ENCODE measurements around the gene RPS28. TPM values are rescaled to one million over a fixed set of nuclear protein-coding genes. Genes with fewer than 3 reads are reported as not detected.
"Not testable (repeated sequence)": the region's sequence is repeated elsewhere in the genome, so short reads cannot be mapped to it uniquely, and the experiment has no call there.

The RPS28 gene
- polyA plus RNA-seq, 1 donor (not counting 4 experiments of a cell fraction or from before 2014, with no cell fraction given) = 960 TPM

GRCh38 chr19:8310342-8311055 is 10.8 kb upstream of the RPS28 start:
- DNase-seq (ENCODE audit: low read depth, low spot score) (no peak), FAIRE-seq (no peak)
- no peak overlapping the region for H3K9ac ChIP-seq (ENCODE audit: control insufficient read depth, extremely low read depth, insufficient read depth, low read length)
- no peaks in the 10 kb centered on the region for H3K9me3 ChIP-seq (ENCODE audit: control insufficient read depth, low read depth, low read length)
- H3K4me1 ChIP-seq (ENCODE audit: control insufficient read depth, extremely low read depth, insufficient read depth, low read length) = peaks cover 23% of the 10 kb centered on the region
- H3K4me2 ChIP-seq (ENCODE audit: control insufficient read depth, extremely low read depth, insufficient read depth, low read depth, low read length) = no peak overlapping the region
- dilution Hi-C loops (cut with MboI; ENCODE audit: extremely low pct_ligation_motif_present, low sequenced_read_pairs) = no loop called here
- H3K79me2 ChIP-seq (ENCODE audit: control insufficient read depth, insufficient read depth, low read length) = no peaks in the 10 kb centered on the region
- peaks cover 12 to 28% of the 10 kb centered on the region in 2 experiments for H3K36me3 ChIP-seq (ENCODE audit: control insufficient read depth in 2 of 2, extremely low read depth in 1 of 2, insufficient read depth in 2 of 2, low read length in 2 of 2)
- TF ChIP-seq CTCF (optimal IDR thresholded peaks at IDR 0.05 in 1 of 3, IDR thresholded peaks at IDR 0.05 in 1 of 3, conservative IDR thresholded peaks at IDR 0.05 in 1 of 3; ENCODE audit: extremely low read depth in 1 of 3, insufficient read depth in 2 of 3, low read length in 3 of 3) (no peak), EZH2 (IDR thresholded peaks at IDR 0.05; ENCODE audit: low read length) (no peak)
- no peak overlapping the region for H3K27ac ChIP-seq (ENCODE audit: control insufficient read depth, insufficient read depth, low read length)
- H4K20me1 ChIP-seq (ENCODE audit: control insufficient read depth, extremely low read depth, insufficient read depth, low read length) = no peaks in the 10 kb centered on the region
- H3K4me3 ChIP-seq (ENCODE audit: control insufficient read depth in 2 of 3, extremely low read depth in 1 of 3, insufficient read depth in 2 of 3, low read depth in 1 of 3, low read length in 3 of 3) = no peak overlapping the region
- no peaks in the 10 kb centered on the region for H3K27me3 ChIP-seq (ENCODE audit: control insufficient read depth, extremely low read depth, insufficient read depth, low read length)
- no peaks in the 10 kb centered on the region for H3K9me1 ChIP-seq (ENCODE audit: control insufficient read depth, extremely low read depth, insufficient read depth, low read length)
- no peak overlapping the region for H2AFZ ChIP-seq (ENCODE audit: control insufficient read depth, low read length)

- no peaks in the 10 kb centered on the region for H3K9me1 ChIP-seq (ENCODE audit: control insufficient read depth, extremely low read depth, insufficient read depth, low read length)
- H2AFZ ChIP-seq (ENCODE audit: control insufficient read depth, low read length) = no peak overlapping the region
- H4K20me1 ChIP-seq (ENCODE audit: control insufficient read depth, extremely low read depth, insufficient read depth, low read length) = no peaks in the 10 kb centered on the region
- dilution Hi-C loops (cut with MboI; ENCODE audit: extremely low pct_ligation_motif_present, low sequenced_read_pairs) = no loop called here
- H3K4me1 ChIP-seq (ENCODE audit: control insufficient read depth, extremely low read depth, insufficient read depth, low read length) = peaks cover 23% of the 10 kb centered on the region
- no peaks in the 10 kb centered on the region for H3K27me3 ChIP-seq (ENCODE audit: control insufficient read depth, extremely low read depth, insufficient read depth, low read length)
- no peak for FAIRE-seq
- no peak for TF ChIP-seq EZH2 (IDR thresholded peaks at IDR 0.05; ENCODE audit: low read length)
- no peak for TF ChIP-seq CTCF (optimal IDR thresholded peaks at IDR 0.05 in 1 of 3, IDR thresholded peaks at IDR 0.05 in 1 of 3, conservative IDR thresholded peaks at IDR 0.05 in 1 of 3; ENCODE audit: extremely low read depth in 1 of 3, insufficient read depth in 2 of 3, low read length in 3 of 3)
- no peak overlapping the region for H3K4me3 ChIP-seq (ENCODE audit: control insufficient read depth in 2 of 3, extremely low read depth in 1 of 3, insufficient read depth in 2 of 3, low read depth in 1 of 3, low read length in 3 of 3)
- no peak overlapping the region for H3K9ac ChIP-seq (ENCODE audit: control insufficient read depth, extremely low read depth, insufficient read depth, low read length)
- H3K4me2 ChIP-seq (ENCODE audit: control insufficient read depth, extremely low read depth, insufficient read depth, low read depth, low read length) = no peak overlapping the region
- DNase-seq (ENCODE audit: low read depth, low spot score) = no peak
- no peaks in the 10 kb centered on the region for H3K9me3 ChIP-seq (ENCODE audit: control insufficient read depth, low read depth, low read length)
- peaks cover 14 to 31% of the 10 kb centered on the region in 2 experiments for H3K36me3 ChIP-seq (ENCODE audit: control insufficient read depth in 2 of 2, extremely low read depth in 1 of 2, insufficient read depth in 2 of 2, low read length in 2 of 2)
- no peak overlapping the region for H3K27ac ChIP-seq (ENCODE audit: control insufficient read depth, insufficient read depth, low read length)
- no peaks in the 10 kb centered on the region for H3K79me2 ChIP-seq (ENCODE audit: control insufficient read depth, insufficient read depth, low read length)
Measured at GRCh38 chr19:8311461-8312260, 9.6 kb upstream of the RPS28 start.

- DNase-seq (ENCODE audit: low read depth, low spot score); dilution Hi-C loops (cut with MboI; ENCODE audit: extremely low pct_ligation_motif_present, low sequenced_read_pairs); H4K20me1 ChIP-seq (ENCODE audit: control insufficient read depth, extremely low read depth, insufficient read depth, low read length); H3K9me3 ChIP-seq (ENCODE audit: control insufficient read depth, low read depth, low read length); H3K9ac ChIP-seq (ENCODE audit: control insufficient read depth, extremely low read depth, insufficient read depth, low read length); H3K9me1 ChIP-seq (ENCODE audit: control insufficient read depth, extremely low read depth, insufficient read depth, low read length); FAIRE-seq; H3K4me3 ChIP-seq (ENCODE audit: control insufficient read depth in 2 of 3, extremely low read depth in 1 of 3, insufficient read depth in 2 of 3, low read depth in 1 of 3, low read length in 3 of 3); H3K27me3 ChIP-seq (ENCODE audit: control insufficient read depth, extremely low read depth, insufficient read depth, low read length); H2AFZ ChIP-seq (ENCODE audit: control insufficient read depth, low read length); H3K4me2 ChIP-seq (ENCODE audit: control insufficient read depth, extremely low read depth, insufficient read depth, low read depth, low read length); H3K79me2 ChIP-seq (ENCODE audit: control insufficient read depth, insufficient read depth, low read length); H3K27ac ChIP-seq (ENCODE audit: control insufficient read depth, insufficient read depth, low read length): not testable (repeated sequence)
- Histone ChIP-seq H3K36me3 (ENCODE audit: control insufficient read depth in 2 of 2, extremely low read depth in 1 of 2, insufficient read depth in 2 of 2, low read length in 2 of 2) (peaks cover 15 to 26% of the 10 kb centered on the region in 2 experiments), H3K4me1 (ENCODE audit: control insufficient read depth, extremely low read depth, insufficient read depth, low read length) (peaks cover 12% of the 10 kb centered on the region)
Measured at GRCh38 chr19:8314981-8315640, 6.2 kb upstream of the RPS28 start.
